Activated T-helper 9 cell treated with anti-CD3 and anti-CD28 coated beads, Interleukin-2, amount 50 U/mL, for 16 hours (primary cell): ENCODE results near the gene MOK.
"Not testable (repeated sequence)": the region's sequence is repeated elsewhere in the genome, so short reads cannot be mapped to it uniquely, and the experiment has no call there.

ENCODE experiments used
- DNase-seq: peaks from one replicate; pipeline ENCODE4 v3.0.0-alpha.2; 2020; ENCODE audit warnings: low read depth

MOK gene

GRCh38 chr14:102321456-102322422 lies 16.8 kb upstream of the MOK start:
- DNase-seq, result no peak

- no peak for DNase-seq
Measured at GRCh38 chr14:102320671-102321455, 15.9 kb upstream of the MOK start.

GRCh38 chr14:102320033-102320660 lies 15.2 kb upstream of the MOK start:
- DNase-seq, result peak; percentile 24

GRCh38 chr14:102319351-102320032 lies 14.5 kb upstream of the MOK start, which contains the start of gene ZNF839:
ZNF839 (plus strand) TSS chr14:102319746; CDS start chr14:102319766, 20 bp downstream.
- peak; percentile 90 for DNase-seq

GRCh38 chr14:102318781-102319276 lies 13.9 kb upstream of the MOK start:
- no peak for DNase-seq

GRCh38 chr14:102317564-102318248 lies 12.7 kb upstream of the MOK start:
- DNase-seq, result no peak

GRCh38 chr14:102316743-102317563 lies 12.0 kb upstream of the MOK start:
- peak; percentile 97 for DNase-seq

GRCh38 chr14:102316338-102316742 lies 11.4 kb upstream of the MOK start:
- DNase-seq, result no peak

- DNase-seq, result no peak
Measured at GRCh38 chr14:102315121-102315520, 10.2 kb upstream of the MOK start.

GRCh38 chr14:102314242-102315011 lies 9.5 kb upstream of the MOK start:
- DNase-seq, result peak; percentile 72

- DNase-seq, result no peak
Measured at GRCh38 chr14:102303664-102304063, 1.3 kb downstream of the MOK start.

- not testable (repeated sequence) for DNase-seq
Measured at GRCh38 chr14:102298303-102299070, 6.5 kb downstream of the MOK start.

- DNase-seq, result no peak
Measured at GRCh38 chr14:102297436-102298170, 7.4 kb downstream of the MOK start.

GRCh38 chr14:102295270-102295669 lies 9.7 kb downstream of the MOK start:
- no peak for DNase-seq

GRCh38 chr14:102293781-102294180 lies 11.2 kb downstream of the MOK start:
- DNase-seq, result no peak

- DNase-seq, result no peak
Measured at GRCh38 chr14:102292441-102292840, 12.5 kb downstream of the MOK start.

- no peak for DNase-seq
Measured at GRCh38 chr14:102288139-102288538, 16.8 kb downstream of the MOK start.

GRCh38 chr14:102285106-102285505 lies 19.9 kb downstream of the MOK start:
- no peak for DNase-seq
